GM18507 (cell line): ENCODE data around the gene RFX5.
"Not testable (repeated sequence)": the region's sequence is repeated elsewhere in the genome, so short reads cannot be mapped to it uniquely, and the experiment has no call there.

Source experiments
- DNase-seq: peaks from one replicate; pipeline ENCODE4 v3.0.0; 2011; ENCODE audit warnings: low read depth; ENCODE audit not compliant: insufficient read length; ENCODE audit errors: extremely low spot score
- FAIRE-seq: peaks from 2 replicates; lab custom pipeline; 2011; peaks lifted over from hg19 to GRCh38; lab: Jason Lieb, UNC

Gene RFX5

DNA sequence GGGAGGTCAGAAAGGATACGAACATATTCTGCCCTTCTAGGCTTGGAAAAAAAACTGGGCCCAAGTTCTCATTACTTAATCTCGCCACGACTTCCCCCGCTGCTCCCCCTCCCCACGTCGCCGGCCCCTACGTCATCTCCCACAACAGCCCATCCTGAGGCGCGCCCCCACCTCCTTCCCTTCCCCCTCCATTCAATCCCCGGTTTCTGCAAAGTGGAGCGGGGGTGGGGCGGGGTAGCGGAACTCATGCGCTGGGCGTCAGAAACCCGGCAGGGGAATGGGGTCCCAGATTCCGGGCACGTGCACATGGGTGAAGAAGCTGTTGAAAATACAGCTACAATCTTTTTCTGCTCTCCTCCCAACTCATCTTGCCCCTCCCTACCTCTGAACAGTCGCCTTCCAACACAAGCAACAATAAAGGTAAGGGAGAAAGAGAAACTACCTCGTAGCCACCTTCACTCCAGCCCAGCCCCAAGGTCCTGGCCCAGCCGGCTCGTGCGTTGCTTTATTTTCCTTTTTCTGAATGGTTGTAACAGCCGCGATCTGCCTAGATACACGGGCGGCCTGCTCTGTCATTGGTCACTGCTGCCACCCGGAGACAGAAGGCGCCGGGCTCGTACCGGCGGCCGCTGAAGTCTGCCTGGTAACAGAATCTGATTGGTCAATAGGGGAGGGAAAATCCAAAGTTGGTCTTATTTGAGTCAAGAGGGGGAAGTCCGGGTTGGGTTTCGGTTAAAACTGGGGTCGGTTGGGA is at the start of gene RFX5:
RFX5 (minus strand) TSS at position 484 of the 754 bp plus-strand sequence. CDS start 932 bp downstream, outside the sequence.
- peak; percentile 83 for DNase-seq
- peak; percentile 98 for FAIRE-seq

DNA sequence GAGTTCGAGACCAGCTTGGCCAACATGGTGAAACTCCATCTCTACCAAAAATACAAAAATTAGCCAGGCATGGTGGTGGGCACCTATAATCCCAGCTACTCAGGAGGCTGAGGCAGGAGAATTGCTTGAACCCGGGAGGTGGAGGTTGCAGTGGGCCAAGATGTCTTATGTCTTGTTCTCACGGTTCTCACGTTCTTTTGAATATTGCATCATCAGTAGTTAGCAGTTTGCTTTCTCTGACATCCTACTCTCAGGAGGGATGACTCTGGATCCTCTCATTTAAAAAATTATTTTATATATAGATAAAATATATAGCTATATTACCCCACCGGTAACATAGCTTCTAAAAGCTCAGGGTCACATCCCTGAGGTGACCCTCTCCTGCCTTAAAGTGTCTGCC is 49.2 kb upstream of the RFX5 start:
- not testable (repeated sequence) for DNase-seq, FAIRE-seq

DNA sequence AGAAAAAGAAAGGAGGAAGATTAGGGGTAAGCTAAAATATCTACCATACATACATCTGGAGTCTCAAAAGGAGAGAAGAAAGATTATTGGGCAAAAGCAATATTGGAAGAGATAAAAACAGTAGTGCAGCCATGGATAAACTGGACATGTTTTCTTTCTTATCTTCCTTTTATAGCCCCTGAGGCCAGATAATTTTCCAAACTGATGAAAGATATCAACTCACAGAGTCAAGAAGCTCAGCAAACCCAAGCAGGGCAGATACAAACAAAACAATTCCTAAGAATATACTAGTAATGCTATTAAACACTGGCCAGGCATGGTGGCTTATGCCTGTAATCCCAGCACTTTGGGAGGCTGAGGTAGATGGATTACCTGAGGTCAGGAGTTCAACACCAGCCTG is 46.5 kb upstream of the RFX5 start:
- DNase-seq (no peak), FAIRE-seq (no peak)

DNA sequence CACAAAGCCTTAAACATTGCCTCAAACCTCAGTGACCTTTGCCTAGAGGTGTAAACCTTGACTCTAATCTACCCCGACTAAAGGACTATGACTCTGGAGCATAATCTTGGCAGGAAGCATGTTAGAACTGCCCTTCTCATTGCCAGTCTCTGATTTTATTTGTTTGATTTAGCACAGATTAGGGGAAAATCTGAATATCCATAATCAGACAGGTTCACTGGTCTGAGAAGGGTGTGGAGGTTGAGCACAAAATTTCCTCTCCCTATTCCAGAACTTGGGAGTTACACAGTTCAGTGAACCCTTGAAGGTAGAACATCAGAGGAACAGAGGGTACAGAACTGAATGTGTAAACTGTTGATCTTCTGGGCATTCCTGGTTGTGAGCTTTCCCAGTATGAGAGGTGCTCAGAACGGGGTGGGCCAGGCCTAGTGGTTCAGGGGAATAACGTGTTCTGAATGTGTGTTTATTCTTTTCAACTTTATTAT is 44.1 kb upstream of the RFX5 start:
- DNase-seq (no peak), FAIRE-seq (no peak)

DNA sequence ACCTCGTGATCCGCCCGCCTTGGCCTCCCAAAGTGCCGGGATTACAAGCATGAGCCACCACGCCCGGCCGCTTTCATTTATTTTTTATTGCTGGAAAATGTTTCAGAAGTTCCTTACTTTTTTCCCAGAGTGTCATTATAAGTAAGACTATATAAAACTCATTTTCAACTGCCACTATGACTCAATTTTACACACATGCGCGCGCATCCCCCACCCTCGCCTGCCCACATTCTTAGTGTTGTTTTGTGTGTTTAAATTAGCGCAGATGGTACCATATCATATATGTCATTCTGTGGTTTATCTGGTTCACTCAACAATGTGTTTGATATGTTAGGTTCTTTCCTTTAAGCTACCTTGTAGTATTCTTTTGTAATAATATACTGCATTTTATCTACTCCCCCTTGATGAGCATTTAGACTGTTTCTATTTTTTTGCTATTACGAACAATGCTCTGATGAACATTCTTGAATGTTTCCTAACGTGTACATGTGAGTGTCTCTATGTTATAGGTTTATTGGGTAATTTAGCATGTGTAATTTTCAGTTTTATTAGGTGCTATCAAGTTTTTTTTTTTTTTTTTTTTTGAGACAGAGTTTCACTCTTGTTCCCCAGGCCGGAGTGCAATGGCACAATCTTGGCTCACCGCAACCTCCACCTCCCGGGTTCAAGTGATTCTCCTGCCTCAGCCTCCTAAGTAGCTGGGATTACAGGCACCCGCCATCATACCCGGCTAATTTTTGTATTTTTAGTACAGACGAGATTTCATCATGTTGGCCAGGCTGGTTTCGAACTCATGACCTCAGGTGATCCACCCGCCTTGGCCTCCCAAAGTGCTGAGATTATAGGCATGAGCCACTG is 43.4 kb upstream of the RFX5 start:
- not testable (repeated sequence) for DNase-seq, FAIRE-seq

DNA sequence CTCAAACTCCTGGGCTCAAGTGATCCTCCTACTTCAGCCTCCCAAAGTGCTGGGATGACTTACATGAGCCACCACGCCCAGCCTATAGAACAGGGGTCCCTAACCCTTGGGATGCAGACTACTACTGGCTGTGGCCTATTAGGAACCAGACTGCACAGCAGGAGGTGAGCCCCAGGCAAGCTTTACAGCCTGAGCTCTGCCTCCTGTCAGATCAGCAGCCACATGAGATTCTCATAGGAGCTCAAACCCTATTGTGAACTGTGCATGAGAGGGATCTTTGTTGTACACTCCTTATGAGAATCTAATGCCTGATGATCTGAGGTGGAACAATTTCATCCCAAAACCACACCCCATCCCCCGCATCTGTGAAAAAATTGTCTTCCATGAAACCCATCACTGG is 39.0 kb upstream of the RFX5 start:
- DNase-seq (no peak), FAIRE-seq (no peak)

DNA sequence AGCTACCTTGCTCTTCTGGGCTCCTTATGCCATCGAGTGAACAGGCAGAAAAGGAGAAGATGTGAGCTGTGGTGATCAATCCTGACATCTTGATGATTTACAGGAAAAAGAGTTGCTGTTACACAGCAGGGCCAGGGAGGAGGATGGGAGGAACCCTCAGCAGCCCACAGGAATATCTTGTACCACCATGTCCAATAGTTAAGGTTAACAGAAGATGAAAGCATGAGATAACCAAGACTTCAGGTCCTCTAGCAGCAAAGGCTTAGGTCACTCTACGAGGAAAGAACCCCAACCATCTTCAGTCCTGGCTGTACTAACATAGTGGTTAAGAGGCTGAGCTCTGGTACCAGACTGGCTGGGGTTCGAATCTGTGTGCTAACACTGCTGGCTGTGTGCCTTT is 37.5 kb upstream of the RFX5 start:
- FAIRE-seq, result no peak

DNA sequence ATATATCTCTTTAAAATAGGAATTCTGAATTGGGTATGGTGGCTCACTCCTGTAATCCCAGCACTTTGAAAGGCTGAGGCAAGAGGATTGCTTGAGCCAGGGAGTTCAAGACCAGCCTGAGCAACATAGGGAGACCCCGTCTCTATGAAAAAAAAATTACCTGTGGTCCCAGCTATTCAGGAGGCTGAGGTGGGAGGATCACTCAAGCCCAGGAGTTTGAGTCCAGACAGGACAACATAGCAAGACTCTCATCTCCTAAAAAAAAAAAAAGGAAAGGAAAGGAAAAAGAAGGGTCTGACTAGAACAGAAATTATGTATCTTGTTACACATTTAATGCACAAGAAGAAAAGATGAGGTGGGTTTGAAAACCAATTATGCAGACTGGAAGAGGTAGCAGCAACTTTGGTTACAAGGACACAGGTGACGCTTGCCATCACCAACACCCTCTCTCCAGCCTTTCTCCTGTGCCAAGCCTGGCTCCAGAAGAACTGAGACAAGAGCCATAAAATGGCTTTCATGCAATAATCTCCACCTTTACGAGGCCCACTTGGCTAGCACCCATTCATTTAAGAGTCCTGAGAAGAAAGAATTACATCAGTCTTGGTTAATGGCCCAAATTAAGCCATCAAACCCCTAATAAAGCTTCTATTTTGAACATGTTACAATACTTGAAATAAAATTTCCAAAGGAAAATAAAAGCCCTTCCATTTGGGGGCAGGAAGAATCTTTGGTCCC is 30.3 kb upstream of the RFX5 start:
- FAIRE-seq (no peak), DNase-seq (no peak)

More for the DNA sequence above, 37.5 kb upstream of the RFX5 start:
- no peak for DNase-seq

DNA sequence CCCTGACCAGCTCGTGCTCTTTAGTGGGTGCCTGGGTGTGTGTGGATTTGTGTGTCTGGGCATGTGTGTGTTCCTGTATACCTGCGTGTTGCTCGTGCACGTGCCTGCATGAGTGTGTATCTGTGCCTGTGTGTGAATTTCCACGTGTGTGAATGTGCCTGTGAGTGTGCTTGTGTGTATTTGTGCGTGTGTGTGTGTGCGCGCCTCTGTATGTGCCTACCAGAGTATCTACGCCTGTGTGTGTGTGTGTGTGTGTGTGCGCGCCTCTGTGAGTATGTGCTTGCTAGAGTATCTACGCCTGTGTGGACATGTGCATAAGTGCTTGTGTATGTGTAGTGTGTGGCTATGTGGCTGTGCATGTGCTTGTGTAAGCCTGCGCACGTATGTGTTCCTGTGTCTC is 26.1 kb upstream of the RFX5 start:
- no peak for FAIRE-seq
- no peak for DNase-seq

DNA sequence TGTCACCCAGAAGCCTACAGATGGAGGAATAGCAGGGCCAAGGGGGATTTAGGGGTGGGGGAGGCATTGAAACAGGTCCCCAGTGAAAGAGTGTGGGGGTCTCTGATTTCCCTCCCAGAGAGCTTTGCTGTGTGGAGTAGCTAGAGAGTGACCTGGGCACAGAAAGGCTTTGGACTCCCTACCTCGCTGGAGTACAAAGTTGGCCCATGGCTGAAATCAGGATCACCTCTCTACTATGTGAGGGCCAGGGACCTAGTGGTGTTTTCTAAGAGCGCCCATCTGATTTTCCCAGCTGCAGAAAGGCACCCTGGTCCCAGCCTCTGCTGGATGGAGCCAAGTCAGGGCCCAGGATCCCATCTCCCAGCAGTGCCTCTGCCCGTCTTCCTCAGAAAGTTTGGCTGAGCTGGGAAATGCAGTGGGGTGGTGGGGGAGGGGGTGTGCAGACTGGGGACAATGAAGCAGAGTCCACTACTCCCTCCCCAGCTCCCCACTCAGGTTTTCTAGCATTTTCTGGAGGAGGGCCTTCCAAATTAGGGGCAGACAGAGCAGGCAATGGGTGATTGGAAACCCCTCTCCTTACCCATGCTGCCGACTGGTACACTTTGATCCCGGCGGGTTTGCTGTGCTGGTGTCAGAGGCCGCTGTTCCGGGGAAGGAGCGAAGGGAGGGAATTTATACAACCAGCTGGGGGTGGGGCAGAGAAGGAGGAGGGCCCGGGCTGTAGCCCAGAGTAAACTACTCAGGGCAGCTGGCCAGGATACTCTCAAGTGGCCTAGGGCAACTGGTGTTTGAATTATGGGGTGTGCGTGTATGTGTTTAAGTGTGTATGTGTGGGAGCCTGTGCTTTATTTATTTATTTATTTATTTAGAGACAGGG is 25.2 kb upstream of the RFX5 start, which contains the start of gene SELENBP1:
SELENBP1 (minus strand) TSS at position 648 of the 877 bp plus-strand sequence; CDS start at position 584, 64 bp downstream.
- FAIRE-seq, result no peak
- DNase-seq, result no peak

DNA sequence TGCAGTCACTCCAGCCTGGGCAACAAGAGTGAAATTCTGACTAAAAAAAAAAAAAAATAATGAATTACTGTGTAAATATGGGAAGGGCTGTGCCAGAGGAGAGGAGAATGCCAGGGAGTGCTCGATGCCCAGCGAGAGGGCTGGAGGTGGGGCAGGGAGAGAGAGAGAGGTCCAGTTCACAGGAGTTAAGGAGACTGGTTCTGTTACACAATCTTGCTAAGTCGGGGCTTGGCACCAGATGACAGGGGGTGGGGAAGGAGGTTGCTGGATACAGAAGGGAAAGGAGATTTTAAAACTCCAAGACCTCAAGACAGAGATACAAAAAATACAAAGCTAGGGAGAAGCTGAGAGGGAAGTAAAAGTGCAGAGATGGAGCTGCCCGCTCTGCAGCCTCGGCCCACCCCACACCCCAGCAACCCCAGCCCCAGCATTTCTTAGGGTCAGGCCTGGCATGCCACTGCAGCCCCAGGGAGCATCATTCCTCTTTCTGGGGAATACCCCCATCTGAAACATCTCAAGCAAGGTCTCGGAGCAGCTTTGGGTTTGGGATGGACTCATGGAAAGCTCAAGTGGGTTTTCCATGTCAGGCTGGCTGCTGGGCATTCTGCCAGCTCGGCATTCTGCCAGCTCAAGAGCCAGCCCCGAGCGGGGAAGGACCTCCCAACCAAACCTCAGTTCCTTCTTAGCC is 24.5 kb upstream of the RFX5 start:
- DNase-seq, result no peak
- FAIRE-seq, result no peak

DNA sequence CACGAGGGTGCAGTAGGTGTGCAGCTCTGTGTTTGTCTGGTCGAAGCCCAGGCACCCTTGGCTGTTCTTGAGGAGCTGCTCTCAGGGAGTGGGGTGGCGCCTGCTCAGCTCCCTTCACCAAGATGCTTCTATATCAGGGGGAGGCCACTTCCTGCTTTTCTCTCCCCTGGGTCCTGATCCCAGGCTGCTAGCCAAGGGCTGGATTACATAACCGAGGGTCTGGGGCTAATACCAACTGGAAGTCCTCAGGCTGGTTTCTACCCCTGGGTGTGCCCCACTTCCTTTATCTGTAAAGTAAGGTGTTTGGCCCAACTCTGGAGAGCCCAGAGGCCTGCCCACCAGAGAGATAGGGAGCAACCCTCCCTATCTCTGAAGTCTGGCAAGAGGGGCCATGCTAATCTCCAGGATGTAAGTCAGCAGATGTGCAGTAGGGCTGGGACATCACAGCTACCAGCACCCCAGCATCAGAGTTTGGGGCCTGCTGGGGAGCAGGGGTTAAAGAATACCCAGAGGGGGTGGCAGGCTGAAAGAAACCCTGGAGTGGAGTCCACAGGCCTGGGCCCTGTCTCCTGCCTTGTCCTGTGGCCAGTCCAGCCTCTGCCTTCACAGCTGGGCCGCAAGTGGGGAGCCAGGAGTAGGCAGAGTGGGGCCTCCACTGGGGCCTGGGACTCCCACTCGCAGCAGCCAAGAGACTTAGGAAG is 23.3 kb upstream of the RFX5 start:
- FAIRE-seq, result no peak
- no peak for DNase-seq

DNA sequence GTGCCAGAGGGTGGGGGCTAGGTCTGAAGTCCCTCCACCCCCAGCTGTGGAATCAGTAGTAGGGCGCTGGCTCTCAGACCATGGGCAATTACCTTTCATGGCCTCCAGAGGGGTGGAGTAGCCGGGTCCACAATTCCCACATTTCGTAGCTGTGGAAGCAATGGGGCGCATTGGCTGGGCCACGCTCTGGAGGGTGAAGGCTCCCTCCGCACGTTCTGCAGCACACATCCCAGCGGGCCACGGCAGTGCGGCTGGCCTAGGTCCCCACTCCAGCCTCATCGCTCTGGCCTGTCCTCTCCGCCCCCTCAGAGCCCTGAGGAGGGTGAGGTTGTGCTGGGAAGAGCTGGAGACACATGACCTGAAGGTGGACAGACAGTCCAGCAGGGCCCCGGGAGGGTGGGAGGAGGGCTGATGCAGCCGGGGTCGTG is 22.6 kb upstream of the RFX5 start:
- no peak for DNase-seq
- FAIRE-seq, result no peak

DNA sequence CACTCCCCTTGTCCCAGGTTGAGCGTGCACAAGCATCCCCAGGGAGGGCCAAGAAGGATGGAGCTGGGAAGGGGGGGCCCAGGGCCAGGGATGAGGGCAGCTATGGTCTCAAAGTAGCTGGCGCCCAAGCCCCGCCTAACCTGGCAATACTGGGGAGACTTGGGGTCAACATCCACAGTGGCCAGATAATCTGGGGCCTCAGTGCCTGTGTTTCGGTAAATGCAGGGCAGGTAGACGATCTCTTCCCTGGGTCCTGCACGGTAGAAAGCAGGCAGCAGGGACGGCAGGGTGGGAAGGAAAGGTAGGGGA is 22.2 kb upstream of the RFX5 start:
- FAIRE-seq, result no peak
- no peak for DNase-seq

DNA sequence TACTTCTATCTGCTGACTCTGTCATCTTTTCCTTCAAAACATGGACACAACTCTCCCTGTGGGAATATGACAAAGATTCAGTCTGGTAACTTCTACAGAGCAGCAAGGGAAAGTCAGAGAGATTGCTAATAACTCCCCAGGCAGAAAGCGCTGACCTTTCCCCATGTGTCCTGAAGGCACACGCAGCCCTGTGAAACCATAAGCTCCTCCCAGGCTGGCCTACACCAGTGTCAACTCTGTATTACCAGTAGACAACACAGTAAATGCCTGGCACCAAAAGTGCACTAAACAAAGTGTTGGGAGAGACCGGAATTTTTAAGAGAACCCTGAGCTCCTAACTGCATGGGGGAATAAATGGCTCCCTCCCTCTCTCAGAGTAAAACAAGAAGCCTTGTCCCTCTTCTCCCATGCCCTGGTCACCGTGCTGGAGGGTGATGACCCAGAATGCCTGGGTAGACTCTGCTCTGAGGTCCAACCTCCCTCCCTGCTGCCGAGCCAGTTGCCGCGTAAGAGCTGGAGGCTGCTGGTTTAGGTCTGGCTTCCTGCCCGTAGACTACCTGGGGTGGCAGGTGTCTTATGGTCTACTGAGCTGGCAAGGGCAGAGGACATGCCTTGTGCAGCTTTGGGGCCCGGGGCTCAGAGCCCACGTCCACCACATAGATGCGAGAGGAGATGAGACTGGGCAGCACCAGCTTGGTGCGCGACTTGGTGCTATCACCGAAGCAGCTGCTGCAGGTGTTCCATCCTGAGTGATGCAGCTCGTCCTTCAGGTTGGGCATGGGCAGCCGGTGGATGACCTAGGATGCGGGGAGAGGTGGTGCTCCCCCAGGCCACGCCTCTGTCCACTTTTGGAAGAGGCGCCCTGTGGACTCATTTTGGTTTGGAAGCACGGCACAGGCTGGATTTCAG is 21.6 kb upstream of the RFX5 start:
- no peak for DNase-seq
- no peak for FAIRE-seq

DNA sequence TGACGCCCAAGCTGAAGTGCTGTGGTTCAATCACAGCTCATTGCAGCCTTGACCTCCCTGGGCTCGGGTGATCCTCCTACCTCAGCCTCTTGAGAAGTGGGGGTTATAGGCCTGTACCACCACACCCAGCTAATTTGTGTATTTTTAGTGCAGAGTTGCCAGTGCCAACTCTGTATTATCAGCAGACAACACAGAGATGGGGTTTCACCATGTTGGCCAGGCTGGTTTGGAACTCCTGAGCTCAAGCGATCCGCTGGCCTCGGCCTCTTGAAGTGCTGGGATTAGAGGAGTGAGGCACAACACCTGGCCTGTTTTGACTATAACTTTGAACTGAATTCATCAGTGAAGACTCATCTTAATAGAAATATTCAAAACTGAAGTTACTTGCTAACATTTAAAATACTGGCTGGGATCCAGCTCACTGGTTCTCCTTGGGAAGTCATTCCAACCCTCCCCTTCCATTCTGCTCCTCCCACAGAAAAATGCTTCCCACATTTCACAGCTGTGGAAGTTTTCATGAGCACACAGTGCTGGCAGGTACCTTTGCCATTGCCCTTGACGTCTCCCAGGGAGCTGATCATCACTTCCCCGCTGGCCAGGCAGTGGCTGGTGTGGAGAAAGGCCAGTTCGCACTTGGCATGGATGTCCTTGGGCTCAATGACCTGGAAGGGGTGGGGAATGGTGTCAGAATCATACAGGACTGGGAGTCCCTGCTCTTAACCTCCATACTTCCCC is 20.8 kb upstream of the RFX5 start:
- FAIRE-seq, result no peak

More for the DNA sequence above, 20.8 kb upstream of the RFX5 start:
- DNase-seq, result no peak
